Ectodermal cell (in vitro differentiated cells): Measurements from ENCODE around the gene CTSO.

ENCODE experiments used
- H3K27ac ChIP-seq: 2 replicates; pipeline ENCODE4 v1.7.0; 2013; ENCODE audit warnings: mild to moderate bottlenecking, low read depth, low read length; ENCODE audit not compliant: insufficient read depth, poor library complexity, severe bottlenecking
- H3K27me3 ChIP-seq: 2 replicates; pipeline ENCODE4 v1.7.0; 2013; ENCODE audit warnings: mild to moderate bottlenecking, low read length; ENCODE audit not compliant: insufficient read depth, control insufficient read depth, poor library complexity, severe bottlenecking
- H3K36me3 ChIP-seq: one replicate; pipeline ENCODE4 v1.7.0; 2013; ENCODE audit warnings: low read length; ENCODE audit not compliant: control insufficient read depth, insufficient read depth
- H3K4me1 ChIP-seq: one replicate; pipeline ENCODE4 v1.7.0; 2013; ENCODE audit warnings: low read length; ENCODE audit not compliant: control insufficient read depth, insufficient read depth
- H3K4me3 ChIP-seq: 2 replicates; pipeline ENCODE4 v1.7.0; 2013; ENCODE audit warnings: low read depth, low read length, control low read depth; ENCODE audit not compliant: insufficient read depth
- H3K9me3 ChIP-seq: 2 replicates; pipeline ENCODE4 v1.7.0; 2013; ENCODE audit warnings: mild to moderate bottlenecking, low read length, moderate library complexity; ENCODE audit not compliant: control insufficient read depth
- WGBS, 2 experiments: methylation state at CpG; one replicate each; pipeline ENCODE4 v1.1.7; 2013; ENCODE audit warnings: missing lambda C conversion rate in 2 of 2; 5-methylcytosine and 5-hydroxymethylcytosine counted together

CTSO gene

GRCh38 chr4:155954939-155955338 is 1.3 kb upstream of the CTSO start:
- no peaks in the 10 kb centered on the region for H3K27me3 ChIP-seq
- H3K27ac ChIP-seq = no peak overlapping the region
- no peak overlapping the region for H3K4me3 ChIP-seq
- WGBS, 2 experiments = 98 to 99% methylated on average over 3 to 4 of the region's 4 CpGs
- H3K9me3 ChIP-seq = no peaks in the 10 kb centered on the region
- H3K36me3 ChIP-seq = no peaks in the 10 kb centered on the region
- no peaks in the 10 kb centered on the region for H3K4me1 ChIP-seq

DNA sequence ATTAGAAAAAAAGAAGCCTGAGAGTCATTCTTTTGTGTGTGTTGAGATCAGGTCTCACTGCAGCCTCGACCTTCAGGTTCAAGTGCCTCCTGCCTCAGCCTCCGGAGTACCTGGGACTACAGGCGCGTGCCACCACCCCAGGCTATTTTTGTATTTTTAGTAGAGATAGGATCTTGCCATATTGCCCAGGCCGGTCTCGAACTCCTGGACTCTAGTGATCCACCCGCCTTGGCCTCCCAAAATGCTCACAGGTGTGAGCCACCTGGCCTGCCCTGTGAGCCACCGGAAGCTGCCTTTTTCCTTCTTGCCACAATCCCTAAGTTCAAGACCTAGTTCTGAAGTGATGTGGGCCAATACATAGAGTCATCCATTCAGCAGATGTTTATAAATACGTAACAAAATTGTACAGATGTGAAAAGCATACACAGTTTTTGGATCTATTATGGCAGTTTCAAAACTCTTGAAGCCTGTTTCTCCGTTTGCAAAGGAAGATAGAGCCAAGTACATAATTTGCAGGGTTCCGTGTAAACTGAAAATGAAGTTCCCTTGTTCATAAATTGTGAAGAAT is 536 bp upstream of the CTSO start:
- H3K4me1 ChIP-seq = no peaks in the 10 kb centered on the region
- no peaks in the 10 kb centered on the region for H3K27me3 ChIP-seq
- H3K4me3 ChIP-seq = peak overlapping the region; percentile 61
- H3K36me3 ChIP-seq = no peaks in the 10 kb centered on the region
- H3K9me3 ChIP-seq = no peaks in the 10 kb centered on the region
- 87 to 89% methylated on average over 11 of the region's 11 CpGs for WGBS, 2 experiments
- no peak overlapping the region for H3K27ac ChIP-seq

- no peak overlapping the region for H3K27ac ChIP-seq
These were observed 1.2 kb downstream of the CTSO start for GRCh38 chr4:155952501-155952901.

DNA sequence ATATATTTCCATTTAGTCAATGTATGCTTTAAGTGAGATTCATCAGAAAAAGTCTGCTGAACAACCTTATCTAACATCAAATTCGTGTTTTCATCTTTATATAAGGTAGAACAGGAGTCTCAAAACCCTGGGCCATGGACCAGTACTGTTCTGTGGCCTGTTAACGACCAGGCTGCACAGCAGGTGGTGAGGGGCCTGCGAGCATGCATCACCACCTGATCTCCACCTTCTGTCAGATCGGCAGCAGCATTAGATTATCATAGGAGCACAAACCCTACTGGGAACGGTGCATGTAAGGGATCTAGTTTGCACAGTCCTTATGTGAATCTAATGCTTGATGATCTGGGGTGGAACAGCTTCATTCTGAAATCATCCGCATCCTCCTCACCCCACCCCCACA is 3.2 kb downstream of the CTSO start:
- Histone ChIP-seq H3K4me1 (no peaks in the 10 kb centered on the region), H3K27me3 (no peaks in the 10 kb centered on the region), H3K36me3 (no peaks in the 10 kb centered on the region), H3K4me3 (no peak overlapping the region), H3K9me3 (no peaks in the 10 kb centered on the region), H3K27ac (no peak overlapping the region)
- WGBS, 2 experiments = 71 to 74% methylated on average over 6 of the region's 6 CpGs

More at GRCh38 chr4:155952501-155952901, 1.2 kb downstream of the CTSO start:
- Histone ChIP-seq H3K4me1 (no peaks in the 10 kb centered on the region), H3K27me3 (no peaks in the 10 kb centered on the region), H3K9me3 (no peaks in the 10 kb centered on the region), H3K36me3 (no peaks in the 10 kb centered on the region), H3K4me3 (no peak overlapping the region)
- WGBS, 2 experiments = 95 to 97% methylated on average over 5 of the region's 6 CpGs

- H3K4me1 ChIP-seq = no peaks in the 10 kb centered on the region
- H3K4me3 ChIP-seq = no peak overlapping the region
- WGBS, 2 experiments = 96 to 100% methylated on average over 1 of the region's 1 CpG
- no peaks in the 10 kb centered on the region for H3K9me3 ChIP-seq
- no peak overlapping the region for H3K27ac ChIP-seq
- H3K36me3 ChIP-seq = no peaks in the 10 kb centered on the region
- H3K27me3 ChIP-seq = no peaks in the 10 kb centered on the region
These were observed 5.1 kb downstream of the CTSO start for GRCh38 chr4:155948541-155948940.

DNA sequence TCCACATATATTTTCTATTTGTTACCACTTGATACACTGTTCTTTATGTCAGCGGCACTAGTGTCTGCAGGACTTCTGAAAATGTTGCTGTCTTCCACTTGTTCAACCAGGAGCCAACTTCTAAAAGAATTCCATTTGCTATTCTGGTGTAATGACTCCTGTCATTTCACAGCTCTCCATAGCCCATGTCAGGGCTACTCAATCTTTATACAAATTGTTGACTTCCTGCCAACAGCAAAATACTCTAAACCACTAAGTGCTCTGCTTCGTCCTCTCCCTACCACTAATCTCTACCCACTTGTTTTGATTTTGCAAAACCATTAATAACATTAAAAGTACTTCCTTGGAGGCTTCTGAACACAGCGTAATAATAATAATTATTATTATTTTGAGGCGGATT is 7.2 kb downstream of the CTSO start:
- H3K27me3 ChIP-seq = no peaks in the 10 kb centered on the region
- H3K27ac ChIP-seq = no peak overlapping the region
- no peaks in the 10 kb centered on the region for H3K36me3 ChIP-seq
- no peaks in the 10 kb centered on the region for H3K9me3 ChIP-seq
- no peaks in the 10 kb centered on the region for H3K4me1 ChIP-seq
- WGBS, 2 experiments = 95 to 99% methylated on average over 3 of the region's 4 CpGs
- H3K4me3 ChIP-seq = no peak overlapping the region

GRCh38 chr4:155944516-155944915 is 9.2 kb downstream of the CTSO start:
- Histone ChIP-seq H3K9me3 (no peaks in the 10 kb centered on the region), H3K4me1 (no peaks in the 10 kb centered on the region), H3K36me3 (no peaks in the 10 kb centered on the region), H3K27ac (no peak overlapping the region), H3K27me3 (no peaks in the 10 kb centered on the region), H3K4me3 (no peak overlapping the region)
- WGBS, 2 experiments = 86 to 89% methylated on average over 1 of the region's 1 CpG

DNA sequence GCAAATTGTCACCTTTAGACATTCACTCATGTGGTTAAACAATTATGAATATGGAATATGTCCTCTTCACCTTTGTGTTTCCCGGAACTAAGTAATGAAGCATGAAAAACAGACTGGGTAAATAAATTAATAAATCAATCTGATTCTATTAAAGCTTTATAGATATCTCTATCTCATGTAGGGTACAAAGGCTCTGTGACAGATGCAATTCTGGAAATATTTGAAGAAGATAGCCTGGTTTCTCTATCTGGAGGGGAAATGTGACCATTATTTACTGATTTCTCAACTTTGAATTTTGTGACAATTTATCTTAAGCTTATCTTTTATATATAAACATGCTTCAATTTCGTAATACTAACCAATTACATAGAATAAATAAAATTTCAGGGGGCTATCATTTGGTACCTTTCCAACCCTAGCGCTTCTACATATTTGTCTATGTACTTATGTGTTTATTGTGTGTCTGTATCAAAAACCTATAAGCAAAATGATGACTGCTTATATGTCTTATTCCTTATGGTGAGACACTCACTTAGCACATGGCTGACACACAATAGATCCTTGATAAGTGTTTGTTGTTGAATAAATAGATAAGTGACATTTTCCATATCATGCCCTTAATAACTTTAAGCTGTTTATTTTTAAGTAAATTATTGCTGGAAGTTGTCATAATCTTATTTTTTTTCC is 9.9 kb downstream of the CTSO start:
- Histone ChIP-seq H3K4me1 (no peaks in the 10 kb centered on the region), H3K9me3 (no peaks in the 10 kb centered on the region), H3K27ac (no peak overlapping the region), H3K4me3 (no peak overlapping the region), H3K36me3 (no peaks in the 10 kb centered on the region), H3K27me3 (no peaks in the 10 kb centered on the region)
- WGBS, 2 experiments = 86% methylated on average over 1 of the region's 3 CpGs; no CpG with 5 or more reads in 1 of the 2 experiments

GRCh38 chr4:155941820-155942219 is 11.8 kb downstream of the CTSO start:
- Histone ChIP-seq H3K9me3 (no peaks in the 10 kb centered on the region), H3K27ac (no peak overlapping the region), H3K27me3 (no peaks in the 10 kb centered on the region), H3K4me3 (no peak overlapping the region), H3K36me3 (no peaks in the 10 kb centered on the region), H3K4me1 (no peaks in the 10 kb centered on the region)
- 82 to 88% methylated on average over 1 of the region's 1 CpG for WGBS, 2 experiments

GRCh38 chr4:155941085-155941790 is 12.4 kb downstream of the CTSO start:
- Histone ChIP-seq H3K36me3 (no peaks in the 10 kb centered on the region), H3K27ac (no peak overlapping the region), H3K4me3 (no peak overlapping the region), H3K27me3 (no peaks in the 10 kb centered on the region), H3K4me1 (no peaks in the 10 kb centered on the region), H3K9me3 (no peaks in the 10 kb centered on the region)
- WGBS, 2 experiments = 87 to 94% methylated on average over 5 to 6 of the region's 6 CpGs
